Breast epithelium (tissue), 3 donors: Measurements from ENCODE around the gene AFAP1L1.

ENCODE experiments used
- POLR2AphosphoS5 ChIP-seq, 3 donors: sonication (generic); formaldehyde crosslinking; IDR thresholded peaks; one replicate each; pipeline ENCODE4 v1.6.1; 2017; ENCODE audit warnings: antibody characterized with exemption in 3 of 3
- TF ChIP-seq, protein P1 (sequence below), 3 donors: fragments of 450-650 bp; IDR thresholded peaks; one replicate each; pipeline ENCODE4 v1.5.1; 2016 to 2017; ENCODE audit warnings: antibody characterized with exemption in 3 of 3, mild to moderate bottlenecking in 3 of 3, moderate library complexity in 3 of 3

DNA sequence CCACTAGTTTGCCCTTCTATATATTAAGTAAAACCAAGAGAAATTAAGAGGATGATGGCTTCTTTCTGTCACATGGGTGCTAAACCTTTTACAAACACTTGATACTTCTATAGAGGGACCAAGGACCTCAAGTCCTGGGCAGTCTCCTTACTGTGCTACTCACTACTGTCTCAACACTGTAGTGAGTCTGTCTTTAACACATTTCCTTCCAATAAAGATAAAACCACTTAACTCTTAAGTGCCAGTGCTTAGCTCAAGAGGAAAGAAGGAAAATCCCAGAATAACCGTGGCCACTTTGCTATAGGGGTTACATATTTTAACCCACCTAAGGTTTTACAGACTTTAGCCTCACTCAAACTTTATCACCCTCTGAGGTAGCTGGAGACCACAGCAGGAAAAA, 69.3 kb downstream of the AFAP1L1 start:
- TF ChIP-seq POLR2AphosphoS5 (IDR thresholded peaks at IDR 0.05) = no peak
- TF ChIP-seq, protein P1, sequence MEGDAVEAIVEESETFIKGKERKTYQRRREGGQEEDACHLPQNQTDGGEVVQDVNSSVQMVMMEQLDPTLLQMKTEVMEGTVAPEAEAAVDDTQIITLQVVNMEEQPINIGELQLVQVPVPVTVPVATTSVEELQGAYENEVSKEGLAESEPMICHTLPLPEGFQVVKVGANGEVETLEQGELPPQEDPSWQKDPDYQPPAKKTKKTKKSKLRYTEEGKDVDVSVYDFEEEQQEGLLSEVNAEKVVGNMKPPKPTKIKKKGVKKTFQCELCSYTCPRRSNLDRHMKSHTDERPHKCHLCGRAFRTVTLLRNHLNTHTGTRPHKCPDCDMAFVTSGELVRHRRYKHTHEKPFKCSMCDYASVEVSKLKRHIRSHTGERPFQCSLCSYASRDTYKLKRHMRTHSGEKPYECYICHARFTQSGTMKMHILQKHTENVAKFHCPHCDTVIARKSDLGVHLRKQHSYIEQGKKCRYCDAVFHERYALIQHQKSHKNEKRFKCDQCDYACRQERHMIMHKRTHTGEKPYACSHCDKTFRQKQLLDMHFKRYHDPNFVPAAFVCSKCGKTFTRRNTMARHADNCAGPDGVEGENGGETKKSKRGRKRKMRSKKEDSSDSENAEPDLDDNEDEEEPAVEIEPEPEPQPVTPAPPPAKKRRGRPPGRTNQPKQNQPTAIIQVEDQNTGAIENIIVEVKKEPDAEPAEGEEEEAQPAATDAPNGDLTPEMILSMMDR (IDR thresholded peaks at IDR 0.05) = no peak
